Body of pancreas (tissue), 4 donors: ENCODE measurements around the gene ST6GAL1. TPM values are rescaled to one million over a fixed set of nuclear protein-coding genes. Genes with fewer than 3 reads are reported as not detected.

Experiments
- ATAC-seq: fragments of 150-250 bp; one replicate; pipeline ENCODE4 v1.9.1; 2016
- DNase-seq, 4 donors: peaks; one replicate each; pipeline ENCODE4 v3.0.0-alpha.2; 2019
- H3K27ac ChIP-seq, 4 donors: fragments of 200-600 bp; sonication (generic); 1 replicate in 3 of 4; 2 replicates in 1 of 4; pipeline versions ENCODE4 v1.5.1 to v1.6.1; 2016 to 2019; ENCODE audit warnings: mild to moderate bottlenecking in 1 of 4, mixed read lengths in 1 of 4, moderate library complexity in 1 of 4
- H3K27me3 ChIP-seq, 2 donors: fragments of 200-600 bp; sonication (generic); one replicate each; pipeline ENCODE4 v1.6.0; 2016; ENCODE audit warnings: mild to moderate bottlenecking in 1 of 2
- H3K36me3 ChIP-seq, 2 donors: fragments of 200-600 bp; sonication (generic); replicated peaks in 1 of 2; 2 replicates each; pipeline ENCODE4 v1.5.1; 2016; ENCODE audit warnings: low read depth in 2 of 2; ENCODE audit not compliant: insufficient read depth in 1 of 2
- H3K4me1 ChIP-seq: fragments of 200-600 bp; sonication (generic); one replicate; pipeline ENCODE4 v1.6.0; 2016
- H3K4me3 ChIP-seq, 2 donors: fragments of 200-600 bp; sonication (generic); 1 replicate in 1 of 2; 2 replicates in 1 of 2; pipeline ENCODE4 v1.5.1; 2016 to 2019
- H3K9me3 ChIP-seq, 3 donors: fragments of 200-600 bp; sonication (generic); 1 replicate in 2 of 3; 2 replicates in 1 of 3; pipeline ENCODE4 v1.5.1; 2016
- POLR2A ChIP-seq, 3 donors: fragments of 450-650 bp; IDR thresholded peaks; one replicate each; pipeline ENCODE4 v1.6.1; 2016; ENCODE audit warnings: antibody characterized with exemption in 3 of 3, mild to moderate bottlenecking in 2 of 3
- WGBS, 2 donors: methylation state at CpG; one replicate each; pipeline ENCODE4 v1.1.5; 2017; 5-methylcytosine and 5-hydroxymethylcytosine counted together
- intact Hi-C: fragments of 100-400 bp; cut with DNase I; formaldehyde crosslinking; loops from one replicate; pipeline ENCODE4 v1.15.1; 2023
- total RNA-seq, 2 donors: library from RNA; depleted of rRNA; stranded (reverse); fragments of >200 nt; gene quantifications; one replicate each; pipeline ENCODE4 v1.1.0, GENCODE V29; 2016
- TF ChIP-seq, protein P1 (sequence below), 7 experiments: fragments of 450-650 bp in 4 of 7; fragments of 200-600 bp in 3 of 7; sonication (generic) in 3 of 7; IDR thresholded peaks; one replicate each; pipeline ENCODE4 v1.5.1; 2016 to 2019; ENCODE audit warnings: antibody characterized with exemption in 7 of 7

The ST6GAL1 gene
- total RNA-seq, 2 donors from 2014 or later: 10.2 to 12.2 TPM

DNA sequence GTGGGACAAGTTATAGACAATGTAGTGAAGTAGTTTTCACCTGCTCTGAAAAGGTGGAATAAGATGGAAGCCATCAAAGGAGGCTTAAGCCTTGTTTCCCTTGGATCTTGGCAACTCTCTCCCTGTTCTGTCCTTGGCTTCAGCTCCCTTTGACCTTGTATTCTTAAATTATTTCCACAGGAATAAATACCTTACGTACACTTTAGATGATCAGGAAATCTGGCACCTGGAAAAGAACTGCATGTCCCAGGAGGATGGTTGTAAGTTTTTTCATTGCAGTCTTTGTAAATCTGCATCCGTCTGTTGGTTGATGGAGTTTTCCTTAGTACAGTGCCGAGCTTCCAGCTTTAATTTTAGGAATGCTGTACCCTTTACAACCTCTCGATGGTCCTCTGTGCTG lies 11.8 kb downstream of the ST6GAL1 start:
- H3K9me3 ChIP-seq: no peaks in the 10 kb centered on the region
- peak; percentile 30 for ATAC-seq
- no peak overlapping the region for H3K4me3 ChIP-seq
- no peaks in the 10 kb centered on the region for H3K36me3 ChIP-seq
- 44 to 48% methylated on average over 4 of the region's 4 CpGs for WGBS, 2 donors
- H3K4me1 ChIP-seq: peaks cover 8% of the 10 kb centered on the region
- intact Hi-C loops: no loop called here
- H3K27ac ChIP-seq: no peak overlapping the region
- TF ChIP-seq, protein P1, sequence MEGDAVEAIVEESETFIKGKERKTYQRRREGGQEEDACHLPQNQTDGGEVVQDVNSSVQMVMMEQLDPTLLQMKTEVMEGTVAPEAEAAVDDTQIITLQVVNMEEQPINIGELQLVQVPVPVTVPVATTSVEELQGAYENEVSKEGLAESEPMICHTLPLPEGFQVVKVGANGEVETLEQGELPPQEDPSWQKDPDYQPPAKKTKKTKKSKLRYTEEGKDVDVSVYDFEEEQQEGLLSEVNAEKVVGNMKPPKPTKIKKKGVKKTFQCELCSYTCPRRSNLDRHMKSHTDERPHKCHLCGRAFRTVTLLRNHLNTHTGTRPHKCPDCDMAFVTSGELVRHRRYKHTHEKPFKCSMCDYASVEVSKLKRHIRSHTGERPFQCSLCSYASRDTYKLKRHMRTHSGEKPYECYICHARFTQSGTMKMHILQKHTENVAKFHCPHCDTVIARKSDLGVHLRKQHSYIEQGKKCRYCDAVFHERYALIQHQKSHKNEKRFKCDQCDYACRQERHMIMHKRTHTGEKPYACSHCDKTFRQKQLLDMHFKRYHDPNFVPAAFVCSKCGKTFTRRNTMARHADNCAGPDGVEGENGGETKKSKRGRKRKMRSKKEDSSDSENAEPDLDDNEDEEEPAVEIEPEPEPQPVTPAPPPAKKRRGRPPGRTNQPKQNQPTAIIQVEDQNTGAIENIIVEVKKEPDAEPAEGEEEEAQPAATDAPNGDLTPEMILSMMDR (IDR thresholded peaks at IDR 0.05): no peak
- no peak for TF ChIP-seq POLR2A (IDR thresholded peaks at IDR 0.05)
- no peaks in the 10 kb centered on the region for H3K27me3 ChIP-seq
- no peak for DNase-seq

DNA sequence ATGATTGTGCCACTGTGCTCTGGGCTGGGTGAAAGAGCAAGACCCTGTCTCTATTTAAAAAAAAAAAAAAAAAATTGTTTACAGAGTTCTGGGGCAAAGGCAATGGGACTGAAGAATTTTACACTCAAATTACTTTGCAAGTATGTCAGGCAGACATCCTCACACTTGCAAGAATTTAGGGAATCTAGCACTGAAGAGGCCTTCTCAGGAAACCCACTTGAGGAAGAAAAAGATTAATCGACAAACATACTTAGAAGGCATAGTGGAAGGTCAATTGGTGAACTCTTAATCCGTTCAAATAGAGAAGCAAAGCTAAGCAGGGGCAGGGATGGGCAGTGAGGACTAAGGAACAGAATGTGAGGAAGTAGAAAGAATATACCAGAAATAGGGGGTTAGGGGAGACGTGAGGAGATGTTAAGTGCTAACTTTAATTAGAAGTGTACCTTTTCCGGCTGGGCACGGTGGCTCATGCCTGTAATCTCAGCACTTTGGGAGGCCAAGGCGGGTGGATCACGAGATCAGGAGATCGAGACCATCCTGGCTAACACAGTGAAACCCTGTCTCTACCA lies 15.0 kb downstream of the ST6GAL1 start:
- intact Hi-C loops: no loop called here
- Histone ChIP-seq H3K36me3 (no peaks in the 10 kb centered on the region), H3K9me3 (no peaks in the 10 kb centered on the region), H3K27me3 (no peaks in the 10 kb centered on the region), H3K4me1 (peaks cover 11% of the 10 kb centered on the region), H3K4me3 (no peak overlapping the region), H3K27ac (no peak overlapping the region)
- DNase-seq (no peak), ATAC-seq (no peak)
- no peak for TF ChIP-seq POLR2A (IDR thresholded peaks at IDR 0.05)
- TF ChIP-seq, protein P1 (IDR thresholded peaks at IDR 0.05): no peak
- 77 to 78% methylated on average over 8 of the region's 8 CpGs for WGBS, 2 donors

DNA sequence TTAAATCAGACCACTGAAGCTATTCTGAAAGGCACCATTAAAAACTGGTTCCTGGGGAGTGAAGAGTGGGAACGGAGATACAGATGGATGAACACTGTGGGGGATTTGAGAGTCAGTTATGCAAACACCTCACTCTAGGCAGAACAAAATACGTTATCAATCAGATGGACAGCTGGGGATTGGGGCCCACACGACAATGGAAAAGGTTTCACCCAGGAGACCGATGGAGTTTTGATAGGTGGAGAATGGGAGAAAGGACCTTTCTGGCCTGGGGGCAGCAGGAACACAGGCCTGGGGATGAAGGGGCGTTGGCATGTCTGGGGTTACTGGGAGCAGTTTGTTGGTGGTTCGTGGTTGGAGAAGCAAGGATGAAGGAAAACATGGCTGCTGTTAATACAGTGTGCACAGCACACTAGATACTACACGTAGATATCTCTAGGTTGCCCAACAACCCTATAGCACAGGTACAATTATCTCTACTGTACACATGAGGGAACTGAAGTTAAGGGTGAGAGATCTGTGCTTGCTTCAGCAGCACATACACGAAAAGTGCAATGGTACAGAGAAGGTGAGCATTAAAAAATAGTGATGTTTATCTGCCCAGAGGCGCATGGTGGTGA lies 16.5 kb downstream of the ST6GAL1 start:
- WGBS, 2 donors: 73 to 81% methylated on average over 9 of the region's 9 CpGs
- ATAC-seq (no peak), DNase-seq (no peak)
- Histone ChIP-seq H3K4me3 (no peak overlapping the region), H3K9me3 (no peaks in the 10 kb centered on the region), H3K27ac (no peak overlapping the region), H3K4me1 (peaks cover 11% of the 10 kb centered on the region), H3K27me3 (no peaks in the 10 kb centered on the region), H3K36me3 (no peaks in the 10 kb centered on the region)
- TF ChIP-seq, protein P1 (IDR thresholded peaks at IDR 0.05): no peak
- TF ChIP-seq POLR2A (IDR thresholded peaks at IDR 0.05): no peak
- intact Hi-C loops: no loop called here

DNA sequence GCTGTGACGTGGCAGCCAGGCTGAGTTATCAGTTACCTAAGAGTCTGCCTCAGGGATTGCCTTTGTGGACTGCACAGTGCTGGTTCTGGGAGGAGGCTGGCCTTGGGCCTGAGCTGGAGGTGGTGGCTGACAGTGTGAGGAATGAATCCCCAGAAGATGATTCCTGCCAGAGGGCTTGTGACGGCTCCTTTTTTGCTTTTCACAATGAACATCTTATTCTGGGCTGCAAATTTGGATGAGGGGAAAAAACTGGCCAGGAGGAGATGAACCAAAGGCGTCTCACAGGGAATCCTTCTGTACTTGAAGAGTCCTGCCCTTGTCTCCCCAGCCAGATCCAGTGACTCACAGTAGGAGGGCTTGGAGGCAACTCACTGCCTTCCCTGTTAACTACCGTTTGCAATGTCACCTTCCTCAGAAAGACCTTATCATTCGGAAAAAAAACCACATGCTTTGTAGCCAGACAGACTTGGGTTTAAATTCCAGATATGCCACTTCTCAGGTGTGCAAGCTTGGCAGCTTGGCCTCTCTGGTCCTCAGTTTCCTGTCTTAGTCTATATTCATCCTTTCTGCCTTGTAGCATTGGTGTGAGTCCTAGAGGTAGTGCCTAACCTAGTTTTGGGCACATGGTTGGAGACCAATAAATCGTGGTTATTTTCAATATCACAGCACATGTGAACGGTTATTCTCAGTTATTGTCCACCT lies 19.1 kb downstream of the ST6GAL1 start:
- Histone ChIP-seq H3K36me3 (no peaks in the 10 kb centered on the region), H3K27ac (no peak overlapping the region), H3K27me3 (no peaks in the 10 kb centered on the region), H3K9me3 (no peaks in the 10 kb centered on the region), H3K4me3 (no peak overlapping the region), H3K4me1 (peaks cover 11% of the 10 kb centered on the region)
- intact Hi-C loops: no loop called here
- TF ChIP-seq, protein P1 (IDR thresholded peaks at IDR 0.05): no peak
- TF ChIP-seq POLR2A (IDR thresholded peaks at IDR 0.05): no peak
- DNase-seq (no peak), ATAC-seq (no peak)
- 69 to 78% methylated on average over 7 of the region's 7 CpGs for WGBS, 2 donors
